ENCODE data around the gene TNNC1. TPM values are rescaled to one million over a fixed set of nuclear protein-coding genes. Genes with fewer than 3 reads are reported as not detected.
A peak's percentile ranks its signal among the peaks of the same experiment; 100 is the strongest.

Gene TNNC1
- total RNA-seq, 5 donors from 2014 or later (not counting 1 experiment from before 2014, with no cell fraction given), result 2.8 to 8.8 (median 4.5) TPM

DNA sequence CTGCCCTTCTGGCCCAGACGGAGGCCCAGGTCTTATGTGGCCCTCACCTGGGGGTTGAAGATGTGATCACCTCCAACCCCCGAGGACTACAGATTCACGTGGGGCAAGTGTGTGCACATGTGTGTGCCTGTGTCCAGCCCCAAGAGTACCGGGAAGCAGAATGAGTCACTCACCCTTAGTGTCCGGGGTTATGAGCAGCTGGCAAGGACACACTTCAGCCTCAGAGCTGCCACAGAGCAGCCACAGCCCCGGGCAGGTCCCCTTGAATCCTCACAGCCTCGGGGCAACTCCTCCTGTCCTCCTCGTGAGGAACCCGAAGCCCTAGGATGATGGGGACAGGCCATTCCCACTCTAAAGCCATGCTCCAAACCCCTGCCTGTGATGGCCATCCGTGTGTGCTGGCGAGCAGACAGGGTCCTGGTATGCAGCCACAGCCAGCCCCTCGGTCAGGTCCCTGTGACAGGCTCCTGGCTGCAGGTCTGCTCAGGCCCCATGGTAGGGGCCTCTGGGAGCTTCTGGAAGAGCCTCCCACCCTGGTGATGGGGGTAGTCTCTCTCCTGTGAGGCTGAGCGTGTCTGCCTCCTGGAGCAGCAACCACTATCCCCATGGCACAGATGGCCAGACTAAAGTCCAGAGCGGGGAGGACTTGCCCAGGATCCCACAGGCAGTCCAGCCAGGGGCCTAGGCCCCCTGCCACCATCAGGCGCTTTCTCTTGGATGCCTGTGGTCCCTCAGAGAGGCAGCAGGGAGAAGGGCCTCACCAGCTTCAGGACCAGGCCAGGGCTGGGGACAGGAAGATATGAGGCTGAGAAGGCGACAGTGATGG is 42.1 kb upstream of the TNNC1 start:
- ChIA-PET CTCF (no interaction called here), POLR2A (no interaction called here)
- Histone ChIP-seq H3K36me3 (ENCODE audit: control insufficient read depth in 2 of 2, extremely low read depth in 1 of 2, insufficient read depth in 1 of 2, low read length in 1 of 2) (peaks cover 2 to 17% of the 10 kb centered on the region in 2 donors), H3K9me3 (no peaks in the 10 kb centered on the region), H3K4me3 (ENCODE audit: control insufficient read depth in 1 of 2, extremely low read depth in 1 of 2, low read length in 1 of 2) (no peak overlapping the region), H3K27ac (ENCODE audit: low read length) (no peak overlapping the region), H3K4me1 (ENCODE audit: control insufficient read depth in 1 of 2, extremely low read depth in 1 of 2, insufficient read depth in 2 of 2, low read length in 2 of 2) (peaks cover 2 to 8% of the 10 kb centered on the region in 2 experiments), H3K27me3 (replicated peaks in 1 of 2; ENCODE audit: control insufficient read depth in 2 of 2, extremely low read depth in 1 of 2, insufficient read depth in 2 of 2, low read length in 1 of 2) (peaks cover 0 to 12% of the 10 kb centered on the region in 2 experiments)
- 77% methylated on average over 10 of the region's 16 CpGs for WGBS (ENCODE audit: insufficient coverage)
- Mint-ChIP-seq H3K4me1 (peaks cover 2 to 9% (median 4%) of the 10 kb centered on the region in 3 donors), H3K36me3 (peaks cover 17% of the 10 kb centered on the region), H3K4me3 (no peak overlapping the region), H3K27me3 (no peaks in the 10 kb centered on the region), H3K9me3 (no peaks in the 10 kb centered on the region), H3K27ac (no peak overlapping the region)
- DNase-seq, result no peak
- no peak for ATAC-seq (replicated peaks in 1 of 4)

- no peak within 1 kb of the TSS for H3K4me3 Mint-ChIP-seq
- 47% methylated on average over 23 of the region's 25 CpGs for WGBS (ENCODE audit: insufficient coverage)
- no peaks in the 10 kb centered on the region for H3K27me3 Mint-ChIP-seq
- H3K4me1 Mint-ChIP-seq, result peaks cover 2 to 9% (median 4%) of the 10 kb centered on the region in 3 donors
- Histone ChIP-seq H3K36me3 (ENCODE audit: control insufficient read depth in 2 of 2, extremely low read depth in 1 of 2, insufficient read depth in 1 of 2, low read length in 1 of 2) (peaks cover 12 to 26% of the 10 kb centered on the region in 2 donors), H3K4me3 (ENCODE audit: control insufficient read depth in 1 of 2, extremely low read depth in 1 of 2, low read length in 1 of 2) (no peak within 1 kb of the TSS), H3K27me3 (replicated peaks in 1 of 2; ENCODE audit: control insufficient read depth in 2 of 2, extremely low read depth in 1 of 2, insufficient read depth in 2 of 2, low read length in 1 of 2) (peaks cover 0 to 10% of the 10 kb centered on the region in 2 experiments), H3K9me3 (no peaks in the 10 kb centered on the region), H3K4me1 (ENCODE audit: control insufficient read depth in 1 of 2, extremely low read depth in 1 of 2, insufficient read depth in 2 of 2, low read length in 2 of 2) (peaks cover 2 to 8% of the 10 kb centered on the region in 2 experiments), H3K27ac (ENCODE audit: low read length) (no peak within 1 kb of the TSS)
- no peaks in the 10 kb centered on the region for H3K9me3 Mint-ChIP-seq
- peaks cover 24% of the 10 kb centered on the region for H3K36me3 Mint-ChIP-seq
- POLR2A ChIA-PET, result no interaction called here
- H3K27ac Mint-ChIP-seq, result peak within 1 kb of the TSS in 1 of 2 donors; percentile 28
- no peak for DNase-seq
- CTCF ChIA-PET, result no interaction called here
- ATAC-seq (replicated peaks in 1 of 4), result no peak
Observed at GRCh38 chr3:52494886-52495495, 41.1 kb upstream of the TNNC1 start, which contains the start of gene STAB1. TSS of gene STAB1 (plus strand) at chr3:52495338. CDS start at chr3:52495414, 76 bp downstream.

- no peaks in the 10 kb centered on the region for H3K27me3 Mint-ChIP-seq
- no peaks in the 10 kb centered on the region for H3K9me3 Mint-ChIP-seq
- Histone ChIP-seq H3K27ac (ENCODE audit: low read length) (no peak overlapping the region), H3K4me3 (ENCODE audit: control insufficient read depth in 1 of 2, extremely low read depth in 1 of 2, low read length in 1 of 2) (no peak overlapping the region), H3K27me3 (replicated peaks in 1 of 2; ENCODE audit: control insufficient read depth in 2 of 2, extremely low read depth in 1 of 2, insufficient read depth in 2 of 2, low read length in 1 of 2) (peaks cover 0 to 10% of the 10 kb centered on the region in 2 experiments), H3K36me3 (ENCODE audit: control insufficient read depth in 2 of 2, extremely low read depth in 1 of 2, insufficient read depth in 1 of 2, low read length in 1 of 2) (peaks cover 15 to 31% of the 10 kb centered on the region in 2 donors), H3K4me1 (ENCODE audit: control insufficient read depth in 1 of 2, extremely low read depth in 1 of 2, insufficient read depth in 2 of 2, low read length in 2 of 2) (peaks cover 2 to 8% of the 10 kb centered on the region in 2 experiments), H3K9me3 (no peaks in the 10 kb centered on the region)
- ChIA-PET POLR2A (no interaction called here), CTCF (no interaction called here)
- no peak for DNase-seq
- no peak overlapping the region for H3K4me3 Mint-ChIP-seq
- peaks cover 26% of the 10 kb centered on the region for H3K36me3 Mint-ChIP-seq
- WGBS (ENCODE audit: insufficient coverage), result 89% methylated on average over 6 of the region's 7 CpGs
- H3K27ac Mint-ChIP-seq, result peak overlapping the region in 1 of 2 donors; percentile 28
- peaks cover 2 to 9% (median 4%) of the 10 kb centered on the region in 3 donors for H3K4me1 Mint-ChIP-seq
- no peak for ATAC-seq (replicated peaks in 1 of 4)
Observed at GRCh38 chr3:52494445-52494844, 40.6 kb upstream of the TNNC1 start.

GRCh38 chr3:52493232-52494017 is 39.6 kb upstream of the TNNC1 start:
- Histone ChIP-seq H3K27me3 (replicated peaks in 1 of 2; ENCODE audit: control insufficient read depth in 2 of 2, extremely low read depth in 1 of 2, insufficient read depth in 2 of 2, low read length in 1 of 2) (peaks cover 0 to 3% of the 10 kb centered on the region in 2 experiments), H3K4me1 (ENCODE audit: control insufficient read depth in 1 of 2, extremely low read depth in 1 of 2, insufficient read depth in 2 of 2, low read length in 2 of 2) (peaks cover 0 to 8% of the 10 kb centered on the region in 2 experiments), H3K27ac (ENCODE audit: low read length) (no peak overlapping the region), H3K4me3 (ENCODE audit: control insufficient read depth in 1 of 2, extremely low read depth in 1 of 2, low read length in 1 of 2) (no peak overlapping the region), H3K9me3 (no peaks in the 10 kb centered on the region), H3K36me3 (ENCODE audit: control insufficient read depth in 2 of 2, extremely low read depth in 1 of 2, insufficient read depth in 1 of 2, low read length in 1 of 2) (peaks cover 15 to 40% of the 10 kb centered on the region in 2 donors)
- H3K27me3 Mint-ChIP-seq, result no peaks in the 10 kb centered on the region
- H3K4me3 Mint-ChIP-seq, result no peak overlapping the region
- ATAC-seq (replicated peaks in 1 of 4) (no peak), DNase-seq (no peak)
- H3K9me3 Mint-ChIP-seq, result no peaks in the 10 kb centered on the region
- ChIA-PET POLR2A (no interaction called here), CTCF (no interaction called here)
- peaks cover 26% of the 10 kb centered on the region for H3K36me3 Mint-ChIP-seq
- peaks cover 2 to 9% (median 3%) of the 10 kb centered on the region in 3 donors for H3K4me1 Mint-ChIP-seq
- H3K27ac Mint-ChIP-seq, result no peak overlapping the region
- WGBS (ENCODE audit: insufficient coverage), result no CpG with 5 or more reads among the region's 7 CpGs

GRCh38 chr3:52492059-52492458 is 38.2 kb upstream of the TNNC1 start:
- Mint-ChIP-seq H3K4me1 (peaks cover 2 to 9% (median 3%) of the 10 kb centered on the region in 3 donors), H3K27ac (no peak overlapping the region), H3K4me3 (no peak overlapping the region), H3K9me3 (no peaks in the 10 kb centered on the region), H3K36me3 (peaks cover 33% of the 10 kb centered on the region), H3K27me3 (no peaks in the 10 kb centered on the region)
- H3K9me3 ChIP-seq, result no peaks in the 10 kb centered on the region
- peaks cover 0 to 3% of the 10 kb centered on the region in 2 experiments for H3K27me3 ChIP-seq (replicated peaks in 1 of 2; ENCODE audit: control insufficient read depth in 2 of 2, extremely low read depth in 1 of 2, insufficient read depth in 2 of 2, low read length in 1 of 2)
- peaks cover 19 to 53% of the 10 kb centered on the region in 2 donors for H3K36me3 ChIP-seq (ENCODE audit: control insufficient read depth in 2 of 2, extremely low read depth in 1 of 2, insufficient read depth in 1 of 2, low read length in 1 of 2)
- ATAC-seq (replicated peaks in 1 of 4), result no peak
- H3K4me1 ChIP-seq (ENCODE audit: control insufficient read depth in 1 of 2, extremely low read depth in 1 of 2, insufficient read depth in 2 of 2, low read length in 2 of 2), result peaks cover 0 to 8% of the 10 kb centered on the region in 2 experiments
- no peak overlapping the region for H3K27ac ChIP-seq (ENCODE audit: low read length)
- no peak overlapping the region for H3K4me3 ChIP-seq (ENCODE audit: control insufficient read depth in 1 of 2, extremely low read depth in 1 of 2, low read length in 1 of 2)
- ChIA-PET CTCF (no interaction called here), POLR2A (no interaction called here)
- 98% methylated on average over 15 of the region's 21 CpGs for WGBS (ENCODE audit: insufficient coverage)
- no peak for DNase-seq

DNA sequence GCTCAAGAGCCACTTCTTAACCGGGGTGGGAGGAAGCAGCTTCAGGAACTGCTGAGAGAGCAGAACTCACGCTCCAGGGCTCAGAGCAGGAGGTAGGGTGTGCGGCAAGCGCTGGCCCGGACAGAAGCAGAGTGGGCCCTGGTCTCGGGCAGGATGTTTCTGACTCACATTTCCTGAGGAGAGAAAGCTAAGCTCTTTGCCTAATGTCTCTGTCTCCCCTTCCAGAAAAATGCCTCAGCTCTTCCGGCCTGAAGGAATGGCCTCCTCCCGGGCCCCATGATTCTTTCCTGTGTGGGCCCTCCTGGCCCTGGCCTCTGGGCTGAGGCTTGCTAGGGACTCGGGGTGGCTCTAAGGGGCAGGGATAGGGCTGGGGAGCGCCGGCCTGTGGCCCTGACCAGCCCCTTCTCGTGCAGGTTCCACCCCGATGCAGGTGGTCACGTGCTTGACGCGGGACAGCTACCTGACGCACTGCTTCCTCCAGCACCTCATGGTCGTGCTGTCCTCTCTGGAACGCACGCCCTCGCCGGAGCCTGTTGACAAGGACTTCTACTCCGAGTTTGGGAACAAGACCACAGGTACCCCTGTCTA is 37.2 kb upstream of the TNNC1 start:
- H3K36me3 ChIP-seq (ENCODE audit: control insufficient read depth in 2 of 2, extremely low read depth in 1 of 2, insufficient read depth in 1 of 2, low read length in 1 of 2), result peaks cover 20 to 60% of the 10 kb centered on the region in 2 donors
- Mint-ChIP-seq H3K27me3 (no peaks in the 10 kb centered on the region), H3K36me3 (peaks cover 33% of the 10 kb centered on the region), H3K4me1 (peaks cover 2 to 9% (median 3%) of the 10 kb centered on the region in 3 donors), H3K27ac (no peak overlapping the region), H3K4me3 (no peak overlapping the region), H3K9me3 (no peaks in the 10 kb centered on the region)
- peaks cover 0 to 3% of the 10 kb centered on the region in 2 experiments for H3K27me3 ChIP-seq (replicated peaks in 1 of 2; ENCODE audit: control insufficient read depth in 2 of 2, extremely low read depth in 1 of 2, insufficient read depth in 2 of 2, low read length in 1 of 2)
- POLR2A ChIA-PET, result no interaction called here
- no peak for DNase-seq
- CTCF ChIA-PET, result interaction anchor here in 1 of 2 donors (0.6 kb wide), 1 partner anchor 47 kb away, joined by 4 read pairs; no protein-coding TSS in a partner anchor
- peaks cover 0 to 8% of the 10 kb centered on the region in 2 experiments for H3K4me1 ChIP-seq (ENCODE audit: control insufficient read depth in 1 of 2, extremely low read depth in 1 of 2, insufficient read depth in 2 of 2, low read length in 2 of 2)
- ATAC-seq (replicated peaks in 1 of 4), result no peak
- no peak overlapping the region for H3K4me3 ChIP-seq (ENCODE audit: control insufficient read depth in 1 of 2, extremely low read depth in 1 of 2, low read length in 1 of 2)
- 86% methylated on average over 21 of the region's 23 CpGs for WGBS (ENCODE audit: insufficient coverage)
- no peak overlapping the region for H3K27ac ChIP-seq (ENCODE audit: low read length)
- H3K9me3 ChIP-seq, result no peaks in the 10 kb centered on the region

Measured in T-cell (primary cell).